A549 (cell line): Measurements from ENCODE around the gene AP3S2.

Experiments
- CEBPB ChIP-seq, 2 experiments: fragments of >200 bp in 1 of 2; sonication (Bioruptor Twin) in 1 of 2; formaldehyde crosslinking in 1 of 2; IDR thresholded peaks; 2 replicates each; pipeline ENCODE4 v1.6.1; 2012 to 2016
- CHD2 ChIP-seq: fragments of 150-350 bp; IDR thresholded peaks from 2 replicates; pipeline ENCODE4 v1.6.1; 2014; ENCODE audit warnings: low read length; ENCODE audit not compliant: partially characterized antibody
- CTCF ChIP-seq: fragments of >200 bp; sonication (Bioruptor Twin); formaldehyde crosslinking; IDR thresholded peaks from 3 replicates; pipeline ENCODE4 v1.5.1; 2016
- FOSL2 ChIP-seq, 2 experiments: fragments of 450-650 bp in 1 of 2; fragments of >200 bp in 1 of 2; sonication (Bioruptor Twin) in 1 of 2; formaldehyde crosslinking; IDR thresholded peaks; 2 replicates each; pipeline versions ENCODE4 v1.5.0 to v1.6.1; 2016 to 2020; ENCODE audit warnings: mild to moderate bottlenecking in 1 of 2, moderate library complexity in 1 of 2
- HES2 ChIP-seq: fragments of >200 bp; sonication (Bioruptor Twin); formaldehyde crosslinking; IDR thresholded peaks from 2 replicates; pipeline ENCODE4 v1.6.1; 2016
- KDM5A ChIP-seq: fragments of 200-600 bp; sonication (generic); IDR thresholded peaks from 2 replicates; pipeline ENCODE4 v1.6.1; 2016; ENCODE audit warnings: antibody characterized with exemption, mild to moderate bottlenecking
- RAD21 ChIP-seq, 2 experiments: fragments of >200 bp in 1 of 2; sonication (Bioruptor Twin) in 1 of 2; formaldehyde crosslinking in 1 of 2; IDR thresholded peaks in 1 of 2; conservative IDR thresholded peaks in 1 of 2; 2 replicates in 1 of 2; 3 replicates in 1 of 2; pipeline ENCODE4 v1.6.1; 2012 to 2018; ENCODE audit warnings: inconsistent platforms in 1 of 2

- TF ChIP-seq CTCF (no peak), CHD2 (no peak), RAD21 (conservative IDR thresholded peaks at IDR 0.05 in 1 of 2, IDR thresholded peaks at IDR 0.05 in 1 of 2) (no peak), KDM5A (no peak), FOSL2 (IDR thresholded peaks at IDR 0.05) (no peak), FOSL2 (CRISPR knock-in tag; IDR thresholded peaks at IDR 0.05) (no peak), HES2 (no peak), CEBPB (IDR thresholded peaks at IDR 0.05) (no peak)
Observed at GRCh38 chr15:89864958-89865739, 28.6 kb downstream of the AP3S2 start.
